Fibroblast of upper back skin (primary cell): ENCODE data around the gene CHCHD6.

Experiments used
- DNase-seq: peaks from one replicate; pipeline ENCODE4 v3.0.0-alpha.2; 2013

Gene CHCHD6

DNA sequence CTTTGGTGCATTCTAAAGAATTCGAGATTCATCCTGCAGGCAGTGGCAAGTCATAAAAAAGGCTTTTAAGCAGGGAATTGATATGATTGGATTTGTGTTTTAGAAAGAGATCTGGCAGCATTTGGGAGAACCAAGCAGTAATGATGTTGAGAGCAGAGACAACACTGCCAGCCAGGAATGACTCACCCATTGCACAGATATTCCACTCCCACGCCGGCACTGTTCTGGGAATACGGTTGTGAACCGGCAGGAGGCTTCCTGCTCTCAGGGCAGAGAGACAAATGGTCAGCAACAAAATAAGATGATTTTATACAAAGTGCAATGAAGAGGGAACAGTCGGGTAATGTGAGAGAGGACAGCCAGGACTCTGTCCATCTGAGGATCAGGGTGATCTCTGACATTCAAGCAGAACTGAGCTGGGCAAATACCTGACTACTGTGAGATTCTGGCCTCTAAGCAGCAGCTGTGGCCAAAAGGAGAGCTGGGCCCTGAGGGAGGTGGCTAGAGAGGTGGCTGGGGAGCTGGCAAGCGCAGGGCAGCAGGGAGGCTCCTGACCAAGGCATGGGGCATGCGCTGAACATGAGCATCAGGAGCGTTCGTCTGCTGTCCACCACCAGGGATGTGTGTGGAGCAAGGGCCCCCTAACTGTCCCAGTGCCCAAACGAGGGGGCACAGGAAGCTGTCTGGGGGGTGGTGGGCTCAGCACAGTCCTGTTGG lies 222.8 kb downstream of the CHCHD6 start:
- DNase-seq: peak; percentile 75

DNA sequence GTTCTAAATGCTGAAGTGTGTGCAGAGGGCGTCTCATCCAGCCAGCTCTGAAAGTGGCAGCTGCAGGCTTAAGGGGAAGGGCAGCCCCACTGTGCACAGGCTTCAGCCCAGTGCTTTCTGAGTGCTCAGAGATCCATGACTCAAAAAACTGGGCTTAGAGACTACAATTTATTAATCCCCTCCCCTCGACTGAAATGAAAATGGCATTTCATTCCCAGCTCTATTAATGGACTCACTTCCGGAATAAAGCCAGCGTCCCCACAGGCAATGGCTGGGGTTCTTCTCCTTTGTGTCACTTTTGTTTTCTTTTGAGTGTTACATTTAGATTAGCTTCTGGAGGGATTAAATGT lies 223.3 kb downstream of the CHCHD6 start:
- no peak for DNase-seq

DNA sequence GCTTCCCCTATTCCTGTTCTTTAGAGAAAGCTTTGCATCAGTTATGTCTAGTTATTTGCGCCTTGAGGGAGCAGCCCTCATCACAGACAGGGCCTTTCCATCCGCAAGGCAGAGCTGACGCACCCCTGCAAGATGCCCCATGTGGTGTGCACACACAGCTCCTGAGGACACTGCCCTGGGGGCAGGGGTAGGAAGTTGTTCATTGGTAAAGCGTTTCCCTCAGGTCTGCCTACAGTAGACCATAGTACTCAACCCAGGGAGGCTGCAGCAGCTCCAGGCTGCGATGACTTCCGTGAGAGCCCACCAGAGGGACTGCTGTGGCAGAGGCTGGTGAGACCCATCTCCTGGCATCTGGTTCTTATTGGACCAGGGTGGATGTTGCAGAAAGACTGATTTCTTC lies 223.8 kb downstream of the CHCHD6 start:
- DNase-seq: no peak

DNA sequence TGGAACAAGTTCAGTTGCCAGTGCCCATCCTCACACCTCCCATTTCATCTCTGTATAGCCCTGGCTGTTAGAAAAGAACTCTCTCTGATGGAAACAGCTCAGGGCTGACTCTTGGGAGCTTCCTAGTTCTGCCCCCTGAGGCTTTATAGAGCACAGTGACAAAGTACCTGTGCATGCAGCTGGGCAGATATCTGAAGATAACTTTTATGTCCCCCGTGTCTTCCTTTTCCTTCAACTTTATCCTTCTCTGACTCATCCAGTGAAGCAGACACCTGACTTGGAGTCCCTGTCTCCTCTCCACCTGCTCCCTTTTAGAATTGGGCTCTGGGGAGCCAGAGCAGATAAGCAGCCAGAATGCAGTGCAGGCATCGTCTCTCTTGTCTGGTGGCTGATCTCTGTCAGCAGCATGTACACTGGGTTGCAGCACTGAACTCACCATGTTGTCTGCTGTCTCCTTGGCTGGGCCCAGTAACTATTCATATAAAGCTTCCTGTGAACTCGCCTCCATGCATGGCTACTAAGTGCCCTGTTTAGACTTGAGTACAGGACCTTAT lies 225.0 kb downstream of the CHCHD6 start:
- no peak for DNase-seq

DNA sequence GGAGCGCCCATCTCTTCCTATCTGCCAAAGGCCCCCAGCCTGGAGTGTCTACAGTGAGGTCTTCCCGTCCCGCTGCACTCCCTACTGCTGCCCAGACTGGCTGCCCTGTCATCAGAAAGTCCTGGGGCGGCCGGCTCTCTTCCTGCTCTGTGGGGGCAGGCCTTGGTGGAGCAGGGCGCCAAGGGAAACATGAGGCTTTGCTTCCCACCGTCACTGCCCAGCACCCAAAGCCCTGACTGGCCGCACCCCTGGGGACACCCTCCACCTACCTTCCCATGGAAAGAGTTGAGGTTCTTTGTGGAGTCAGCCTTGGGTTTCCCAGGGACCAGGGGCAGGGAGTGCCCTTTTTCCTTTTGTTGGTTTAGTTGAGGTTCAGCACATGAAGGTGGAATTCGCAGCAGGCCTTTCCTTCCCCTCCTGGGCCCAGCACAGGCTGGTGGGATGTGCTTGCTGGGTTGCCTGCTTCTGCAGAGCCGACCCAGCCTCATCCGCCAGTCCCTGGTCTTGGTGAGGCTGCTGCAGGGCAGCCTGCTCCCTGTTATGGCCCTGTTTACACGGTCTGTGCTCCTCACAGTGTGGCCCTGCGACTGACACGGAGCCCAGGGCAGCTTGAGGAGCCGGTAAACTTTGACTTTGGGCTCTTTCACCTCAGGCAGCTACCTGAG lies 227.0 kb downstream of the CHCHD6 start:
- no peak for DNase-seq

DNA sequence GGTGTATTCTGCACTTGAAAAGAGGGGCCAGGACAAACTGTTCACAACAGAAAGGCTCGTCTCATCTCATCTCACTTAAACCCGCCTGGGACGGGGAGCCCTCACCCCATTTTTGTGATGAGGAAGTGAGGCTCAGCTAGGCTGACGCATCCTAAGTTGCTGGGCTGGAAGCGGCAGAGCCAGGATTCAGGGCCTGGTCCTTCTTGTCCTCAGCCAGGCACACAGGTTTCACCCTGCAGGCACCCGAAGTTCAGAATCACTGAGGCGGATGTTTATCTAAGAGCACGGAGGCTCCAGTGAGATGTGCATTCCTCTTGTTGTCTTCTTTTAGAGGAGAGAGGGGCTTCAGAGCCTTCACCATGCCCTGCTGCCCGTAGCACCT lies 227.8 kb downstream of the CHCHD6 start:
- no peak for DNase-seq

DNA sequence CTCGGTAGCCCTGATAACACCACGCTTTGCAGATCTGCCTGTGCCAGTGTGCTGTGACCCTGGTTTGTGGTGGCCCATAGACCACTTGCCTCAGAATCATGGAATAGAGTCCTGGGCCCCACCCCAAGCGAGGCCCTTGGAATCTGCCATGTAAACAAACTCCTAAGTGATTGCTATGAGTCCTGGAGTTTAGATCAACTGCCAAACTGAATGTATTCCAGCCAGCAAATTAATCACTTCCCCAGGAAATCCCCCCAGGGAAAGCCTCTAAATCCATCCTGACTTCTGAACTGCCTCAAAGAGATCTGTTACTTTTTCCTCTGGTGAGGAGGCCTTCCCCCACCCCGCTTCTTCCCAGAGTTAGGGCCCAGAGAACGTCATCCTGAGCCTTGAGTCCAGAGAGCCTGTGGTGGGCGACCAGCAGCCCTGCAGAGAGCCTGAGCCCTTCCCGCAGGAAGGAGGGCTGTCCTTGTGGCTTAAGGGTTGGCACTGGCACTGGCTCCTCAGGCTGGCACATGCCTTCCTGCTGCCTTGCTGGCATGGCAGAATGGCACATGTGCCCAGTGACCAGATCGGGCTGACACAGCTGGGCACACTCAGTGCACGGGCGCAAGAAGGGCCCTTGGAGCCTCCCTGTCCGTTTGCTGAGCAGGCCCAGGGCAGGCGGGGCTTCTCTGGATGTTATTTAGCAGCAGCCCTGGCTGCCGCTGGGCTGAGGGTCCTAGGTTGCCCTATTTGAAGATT lies 228.3 kb downstream of the CHCHD6 start:
- DNase-seq: peak; percentile 49

DNA sequence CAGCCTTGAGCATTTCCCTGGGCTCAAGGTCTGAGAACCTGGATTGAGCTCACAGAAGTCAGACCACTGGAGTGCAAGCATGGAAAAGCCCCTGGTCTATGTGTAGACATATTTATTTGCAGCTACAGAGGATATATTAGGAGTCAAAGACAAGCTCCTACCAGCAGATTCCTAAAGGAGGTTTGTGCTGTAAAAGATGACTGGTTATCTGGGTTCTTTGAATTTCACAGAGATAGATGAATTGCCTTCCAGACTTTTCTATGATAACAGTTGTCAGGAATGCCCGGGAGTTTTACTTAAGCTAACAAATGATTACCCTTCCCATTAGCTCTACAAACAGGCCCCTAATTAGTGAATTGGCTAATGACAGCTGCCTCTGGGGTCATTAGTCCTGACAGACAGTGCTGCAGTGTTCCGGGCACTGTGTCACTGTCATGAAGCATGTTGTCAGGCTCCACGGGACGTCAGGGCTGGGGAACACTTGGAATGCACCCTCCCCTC lies 230.0 kb downstream of the CHCHD6 start:
- DNase-seq: peak; percentile 51

DNA sequence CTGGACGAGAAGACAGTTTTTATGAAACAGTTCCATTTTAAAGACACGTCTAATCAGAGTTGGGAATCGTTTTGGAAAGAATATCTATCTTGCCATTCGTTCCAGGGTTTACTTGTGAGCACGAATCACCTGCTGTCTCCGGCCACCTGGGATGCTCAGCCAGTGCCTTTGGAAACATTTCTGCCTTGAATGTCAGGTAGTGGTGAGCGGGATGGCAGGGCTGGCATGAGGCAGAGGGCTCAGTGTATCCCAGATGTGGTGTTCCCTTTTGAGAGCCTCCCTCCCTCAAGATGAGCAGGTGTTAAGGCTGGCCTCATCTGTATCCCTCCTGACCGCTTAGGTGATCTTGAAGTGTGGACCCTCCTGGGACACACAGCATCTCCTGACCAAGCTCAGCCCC lies 231.0 kb downstream of the CHCHD6 start:
- DNase-seq: no peak

DNA sequence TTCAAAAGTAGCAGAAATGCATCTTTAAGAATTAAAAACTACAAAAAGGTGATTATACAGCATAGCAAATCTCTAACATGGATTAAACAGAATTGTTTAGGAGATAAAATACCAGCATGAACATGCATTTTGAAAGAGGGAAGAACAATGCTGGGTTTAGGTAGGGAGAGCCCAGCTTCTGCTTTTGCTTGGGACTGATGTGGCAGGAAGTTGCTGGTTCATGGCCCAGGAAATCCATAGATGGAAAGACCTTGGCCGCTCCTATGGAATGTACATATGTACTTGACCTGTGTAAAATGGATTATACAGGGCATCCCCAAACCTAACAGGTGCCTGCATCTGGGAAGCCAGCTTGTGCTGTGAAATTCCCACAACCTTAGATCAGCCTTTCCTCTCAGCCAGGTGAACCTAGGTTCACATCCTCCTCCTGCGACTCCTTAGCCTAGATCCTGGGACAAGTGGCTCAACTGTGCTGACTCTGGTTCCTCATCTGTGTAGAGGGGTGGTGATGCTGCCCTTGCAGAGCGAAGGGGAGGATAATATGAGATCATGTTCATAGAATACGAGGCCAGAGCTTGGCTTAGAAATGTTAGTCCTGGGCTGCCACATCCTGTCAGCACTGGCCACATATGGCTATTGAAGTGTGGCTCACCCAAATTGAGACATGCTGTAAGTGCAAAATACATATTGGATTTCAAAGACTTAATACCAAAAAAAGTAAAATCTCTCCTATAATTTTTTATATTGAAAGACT lies 231.9 kb downstream of the CHCHD6 start:
- no peak for DNase-seq

DNA sequence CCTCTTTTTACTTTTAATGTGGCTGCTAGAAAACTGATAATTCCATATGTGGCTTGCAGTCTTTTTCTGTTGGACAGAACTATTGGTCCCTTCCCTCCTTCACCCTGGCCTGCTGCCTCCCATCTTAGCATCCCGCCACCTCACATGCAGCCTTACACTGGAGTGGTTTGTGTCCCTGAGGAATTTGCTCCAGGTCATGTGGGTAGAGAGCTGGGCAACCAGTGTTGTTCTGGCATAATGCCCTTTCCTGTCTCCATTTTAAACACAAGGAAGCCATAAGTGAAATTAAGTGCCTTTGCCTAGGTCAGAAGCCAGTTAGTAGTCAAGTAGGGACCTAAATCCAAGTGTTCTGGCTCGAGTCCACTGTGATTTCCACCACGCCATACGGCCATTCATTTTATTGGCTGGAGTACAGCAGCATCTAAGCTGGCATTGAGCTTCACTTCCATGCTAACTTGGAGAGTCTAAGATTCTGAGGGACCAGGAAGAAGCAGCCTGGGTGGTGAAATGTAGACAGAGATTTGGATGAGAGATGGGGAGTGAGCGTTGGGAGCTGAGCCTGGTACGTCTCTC lies 232.9 kb downstream of the CHCHD6 start:
- no peak for DNase-seq

DNA sequence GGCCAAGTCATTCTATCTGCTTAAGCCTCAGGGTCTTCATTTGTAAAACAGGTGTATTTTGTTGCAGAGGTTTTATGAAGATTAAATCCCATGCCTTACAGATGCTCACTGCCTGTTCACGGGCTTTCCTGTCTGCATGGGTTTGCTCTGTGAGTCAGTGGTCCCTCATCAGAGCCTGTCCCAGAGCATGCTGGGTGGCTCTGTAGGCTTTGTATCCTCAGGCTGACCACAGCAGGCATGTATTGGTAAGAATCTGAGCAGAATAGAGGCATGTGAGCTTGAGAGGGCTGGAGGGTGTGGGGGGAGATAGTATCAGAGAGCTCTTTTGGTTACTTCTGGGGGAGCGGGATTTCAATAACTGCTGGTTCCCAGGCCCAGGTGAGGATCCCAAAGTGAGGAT lies 233.5 kb downstream of the CHCHD6 start:
- no peak for DNase-seq

DNA sequence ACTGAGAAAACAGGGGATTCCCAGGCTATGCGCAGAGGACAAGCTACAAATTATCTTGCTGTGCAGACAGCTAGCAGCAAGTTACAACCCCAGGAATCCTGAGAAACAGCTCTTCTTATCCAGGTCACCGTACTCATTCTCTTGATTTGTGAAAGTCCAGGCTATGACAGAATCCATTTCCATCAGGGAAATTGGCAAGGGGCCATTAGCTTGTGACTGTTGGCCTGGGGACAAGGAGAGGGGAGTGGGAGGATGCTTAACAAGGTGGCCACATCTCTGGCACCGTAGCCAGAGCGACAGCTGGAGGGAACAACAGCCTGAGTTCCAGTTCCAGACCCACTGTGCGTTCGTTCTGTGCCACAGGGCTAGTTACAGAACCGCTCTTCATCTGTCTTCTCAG lies 233.9 kb downstream of the CHCHD6 start:
- no peak for DNase-seq

DNA sequence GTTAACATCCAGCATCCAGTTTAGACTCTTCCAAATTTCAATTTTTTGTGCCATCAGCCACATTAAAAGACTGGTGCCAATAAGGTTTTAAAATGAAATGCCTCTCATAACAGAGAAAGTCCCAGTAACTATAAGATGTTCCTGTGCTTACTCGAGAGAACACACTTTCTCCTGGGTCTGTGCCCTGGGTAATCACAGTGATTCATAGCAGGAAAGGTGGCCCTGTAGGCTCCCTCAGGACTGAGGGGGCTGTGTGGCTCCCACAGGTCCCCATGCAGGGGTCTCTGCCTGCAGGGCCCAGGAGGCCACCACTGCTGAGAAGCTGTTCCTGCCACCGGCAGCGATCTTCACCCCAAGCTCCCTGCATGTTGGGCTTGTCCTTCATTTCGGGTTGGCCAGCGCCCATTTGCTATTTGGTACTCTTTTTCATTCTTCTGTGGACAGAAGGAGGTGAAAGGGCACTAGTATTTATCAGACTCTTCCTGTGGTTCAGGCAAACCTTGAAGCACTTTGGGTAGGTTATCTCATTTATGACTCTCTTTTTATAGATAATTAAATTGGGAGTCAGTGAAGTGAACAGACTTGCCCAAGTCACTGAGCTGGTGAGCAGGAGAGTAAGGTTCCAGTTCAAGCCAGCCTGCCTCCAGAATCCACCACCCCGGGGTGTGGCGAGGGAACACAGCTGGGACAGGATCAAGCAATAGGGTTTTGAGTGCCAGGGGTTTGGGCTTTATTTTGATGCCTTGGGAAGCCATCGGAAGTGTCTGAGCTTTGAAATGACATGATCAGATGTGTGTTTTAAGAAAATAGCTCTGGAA lies 234.7 kb downstream of the CHCHD6 start:
- no peak for DNase-seq

DNA sequence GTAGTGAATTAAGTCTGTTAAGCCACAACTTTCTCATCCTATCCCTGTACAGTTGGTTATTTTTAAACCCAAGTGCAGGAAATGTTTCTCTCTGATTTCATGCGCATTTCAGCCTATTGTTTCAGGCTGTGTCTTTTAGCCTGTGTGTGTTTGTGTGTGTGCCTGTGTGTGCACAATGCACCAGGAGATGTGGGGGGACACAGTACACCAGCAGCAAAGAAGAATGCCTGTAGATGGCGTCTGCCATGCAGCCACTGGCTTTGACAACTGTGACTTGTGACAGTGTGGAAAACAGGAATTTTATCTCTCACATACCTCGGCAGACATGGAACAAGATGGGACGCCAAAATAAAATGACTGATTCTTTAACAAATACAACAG lies 235.3 kb downstream of the CHCHD6 start:
- no peak for DNase-seq

DNA sequence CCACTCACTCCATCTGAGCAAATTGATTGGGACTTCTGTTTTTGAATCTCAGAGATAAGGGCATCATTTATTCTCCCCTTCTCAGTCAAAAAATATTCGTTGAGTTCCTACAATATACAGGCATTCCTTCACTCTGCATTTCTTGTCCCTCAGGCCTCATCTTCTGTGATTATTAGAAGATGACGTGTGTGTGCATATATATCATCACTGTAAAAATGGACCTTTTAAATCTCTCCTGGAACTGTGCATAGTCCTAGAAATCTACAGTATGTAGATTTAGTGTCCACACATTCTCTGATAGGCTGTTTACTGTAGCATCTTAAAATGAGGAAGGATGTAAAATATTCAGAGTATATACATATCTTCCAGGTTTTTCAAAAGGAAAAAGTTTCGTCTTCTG lies 235.7 kb downstream of the CHCHD6 start:
- DNase-seq: no peak

DNA sequence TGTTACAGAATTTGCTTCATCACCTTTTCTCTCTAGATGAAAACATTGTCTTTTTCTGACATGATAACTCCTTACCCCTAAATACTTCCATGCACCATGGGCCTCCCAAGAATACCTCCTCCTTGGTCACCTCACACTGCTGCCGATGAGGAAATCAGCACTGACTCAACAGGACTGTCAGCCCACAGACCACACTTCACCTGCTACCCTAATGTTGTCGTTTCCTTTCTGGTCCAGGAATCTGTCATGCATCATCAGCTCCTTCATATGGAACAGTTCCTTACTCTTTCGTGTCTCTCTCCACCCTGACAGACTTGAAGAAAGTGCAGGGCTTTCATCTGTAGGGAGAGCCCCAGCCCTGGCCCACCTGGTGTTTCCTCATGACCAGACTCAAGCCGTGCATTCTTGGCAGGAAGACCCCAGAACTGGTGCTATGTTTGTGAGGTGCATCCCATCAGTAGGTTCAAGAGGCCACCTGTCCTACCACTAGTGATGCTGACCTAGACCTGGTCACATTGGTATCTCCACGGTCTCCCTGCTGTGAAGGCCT lies 237.8 kb downstream of the CHCHD6 start:
- DNase-seq: no peak

DNA sequence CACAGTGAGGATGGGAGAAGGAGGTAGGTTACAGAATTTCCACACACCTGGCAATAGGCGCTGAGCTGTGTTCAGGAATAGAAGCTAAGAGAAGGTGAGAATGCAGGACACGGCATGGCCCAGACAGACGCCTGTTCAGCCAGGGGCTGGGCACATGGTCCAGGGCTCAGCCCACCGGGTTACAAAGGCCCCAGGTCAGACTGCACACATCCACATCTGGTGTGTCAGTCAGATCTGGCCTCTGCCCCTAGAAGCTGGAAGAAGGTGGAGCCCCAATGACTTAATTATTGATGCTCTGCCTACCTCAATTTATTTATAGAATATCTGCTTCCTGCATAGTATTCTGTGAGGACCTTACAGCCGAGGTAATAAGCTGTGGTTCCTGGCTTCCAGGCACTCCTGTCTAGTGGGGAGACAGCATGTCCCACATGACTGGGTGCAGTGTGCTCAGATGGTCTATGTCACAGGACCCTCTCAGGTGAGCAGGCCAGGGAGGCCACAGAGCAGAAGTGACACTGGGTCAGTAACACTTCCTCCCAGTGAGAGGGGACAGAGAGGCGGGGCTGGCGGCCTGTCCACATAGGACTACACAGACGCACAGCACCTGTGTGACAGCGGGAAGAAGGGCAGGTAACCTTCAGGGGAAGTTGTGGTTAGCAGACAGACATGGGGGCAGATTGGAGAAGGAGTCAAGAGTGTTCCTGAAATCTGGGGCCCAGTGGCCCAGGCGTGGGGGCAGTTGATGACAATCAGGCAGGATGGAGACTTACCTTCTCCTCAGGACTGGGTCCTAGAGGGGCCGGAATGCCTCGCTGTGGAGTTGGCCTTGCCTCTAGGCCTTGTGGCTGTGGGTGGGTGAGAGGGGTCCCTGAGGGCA lies 240.3 kb downstream of the CHCHD6 start:
- no peak for DNase-seq

DNA sequence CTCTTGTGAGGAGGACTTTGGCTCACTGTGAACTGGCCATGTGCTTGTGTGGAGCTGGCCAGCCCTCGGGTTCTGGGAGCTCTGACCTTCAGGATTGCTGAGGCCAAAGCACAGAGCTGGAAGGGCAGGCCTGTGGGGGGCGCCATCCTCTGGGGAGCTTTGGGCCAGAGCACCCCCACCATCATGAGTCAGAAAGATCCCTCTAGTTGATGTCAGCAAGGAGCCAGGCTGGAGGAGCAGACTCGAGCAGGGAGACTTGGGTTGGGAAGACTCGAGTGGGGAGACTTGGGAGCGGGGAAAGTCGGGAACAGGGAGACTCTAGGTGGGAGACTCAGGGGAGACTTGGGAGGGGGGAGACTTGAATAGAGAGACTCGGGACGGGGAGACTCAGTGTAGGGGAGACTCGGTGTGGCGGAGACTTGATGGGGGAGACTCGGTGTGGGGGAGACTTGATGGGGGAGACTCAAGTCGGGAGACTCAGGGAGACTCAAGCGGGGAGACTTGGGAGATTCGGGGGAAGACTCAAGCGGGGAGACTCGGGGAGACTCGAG lies 241.2 kb downstream of the CHCHD6 start:
- DNase-seq: no peak

DNA sequence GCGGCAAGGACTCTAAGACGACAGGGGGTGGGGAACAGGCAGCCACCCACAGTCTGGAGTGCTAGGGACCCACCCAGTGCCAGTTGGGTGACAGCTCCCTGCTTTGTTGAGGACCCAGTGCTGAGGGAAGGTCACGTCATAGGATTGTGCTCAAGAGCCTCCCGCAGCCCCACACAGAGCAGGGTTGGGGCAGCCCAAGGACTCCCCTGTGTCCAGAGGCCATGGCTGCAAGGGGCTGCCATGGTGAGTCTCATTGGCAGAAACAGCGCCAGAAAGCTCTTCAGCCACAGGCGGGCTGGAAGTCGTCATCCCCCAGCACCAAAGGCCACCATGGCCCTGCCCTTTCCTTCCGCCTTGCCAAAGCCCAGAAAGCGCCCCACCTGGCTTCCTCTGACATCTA lies 241.9 kb downstream of the CHCHD6 start:
- no peak for DNase-seq
